HEK293 (cell line): ENCODE results near the gene AHCYL2.

ENCODE experiments used
- CTCF ChIA-PET: fragments of 350-600 bp; formaldehyde crosslinking; extraction: SDS; loops from one replicate; lab custom pipeline; 2021; ENCODE audit warnings: antibody characterized with exemption; lab: Yijun Ruan, JAX
- POLR2A ChIA-PET: fragments of 300-600 bp; formaldehyde crosslinking; extraction: SDS; loops from one replicate; lab custom pipeline; 2020; ENCODE audit warnings: antibody characterized with exemption, inconsistent platforms; lab: Yijun Ruan, JAX
- H3K27ac ChIP-seq: fragments of 200-500 bp; sonication (Bioruptor generic); 2 replicates; pipeline ENCODE4 v1.5.1; 2014; ENCODE audit warnings: low read depth, low read length, control low read depth, inconsistent platforms; ENCODE audit errors: extremely low read depth
- H3K36me3 ChIP-seq, 2 experiments: fragments of 200-500 bp in 1 of 2; sonication (Bioruptor generic) in 1 of 2; 1 replicate in 1 of 2; 2 replicates in 1 of 2; pipeline ENCODE4 v1.5.1; 2014 to 2017; ENCODE audit warnings: inconsistent platforms in 2 of 2, low read length in 2 of 2; ENCODE audit not compliant: control insufficient read depth in 2 of 2, insufficient read depth in 1 of 2
- H3K4me1 ChIP-seq: fragments of 200-500 bp; sonication (Bioruptor generic); 2 replicates; pipeline ENCODE4 v1.5.1; 2014; ENCODE audit warnings: mild to moderate bottlenecking, low read length, inconsistent platforms; ENCODE audit not compliant: control insufficient read depth, insufficient read depth
- H3K4me3 ChIP-seq: 2 replicates; pipeline ENCODE4 v1.5.1; 2011; ENCODE audit warnings: low read depth, mild to moderate bottlenecking, control low read depth, low read length, moderate library complexity
- H3K9me3 ChIP-seq: fragments of 200-500 bp; sonication (Bioruptor generic); 2 replicates; pipeline ENCODE4 v1.5.1; 2014; ENCODE audit warnings: low read depth, low read length, inconsistent platforms; ENCODE audit not compliant: control insufficient read depth, insufficient read depth
- ATF2 ChIP-seq: fragments of 450-650 bp; formaldehyde crosslinking; IDR thresholded peaks from 2 replicates; pipeline ENCODE4 v1.5.1; 2016; ENCODE audit warnings: missing biosample characterization, missing genetic modification characterization, low read depth
- FEZF1 ChIP-seq: fragments of 450-650 bp; formaldehyde crosslinking; IDR thresholded peaks from 2 replicates; pipeline ENCODE4 v1.5.1; 2016; ENCODE audit warnings: missing biosample characterization, missing genetic modification characterization
- KLF16 ChIP-seq: fragments of 450-650 bp; formaldehyde crosslinking; IDR thresholded peaks from 2 replicates; pipeline ENCODE4 v1.5.1; 2017; ENCODE audit warnings: missing biosample characterization, missing genetic modification characterization
- KLF7 ChIP-seq: fragments of 450-650 bp; formaldehyde crosslinking; IDR thresholded peaks from 2 replicates; pipeline ENCODE4 v1.5.1; 2016; ENCODE audit warnings: missing biosample characterization, missing genetic modification characterization, borderline replicate concordance
- MYNN ChIP-seq: fragments of 450-650 bp; formaldehyde crosslinking; IDR thresholded peaks from 2 replicates; pipeline ENCODE4 v1.5.1; 2016; ENCODE audit warnings: missing biosample characterization, missing genetic modification characterization, borderline replicate concordance
- OSR2 ChIP-seq: fragments of 450-650 bp; formaldehyde crosslinking; IDR thresholded peaks from 2 replicates; pipeline ENCODE4 v1.5.1; 2016; ENCODE audit warnings: missing biosample characterization, missing genetic modification characterization
- ZBTB17 ChIP-seq: fragments of 450-650 bp; formaldehyde crosslinking; IDR thresholded peaks from 2 replicates; pipeline ENCODE4 v1.5.1; 2016; ENCODE audit warnings: missing biosample characterization, missing genetic modification characterization
- ZNF146 ChIP-seq: fragments of 450-650 bp; formaldehyde crosslinking; IDR thresholded peaks from 2 replicates; pipeline ENCODE4 v1.5.1; 2016; ENCODE audit warnings: missing biosample characterization, missing genetic modification characterization
- ZNF174 ChIP-seq: fragments of 450-650 bp; formaldehyde crosslinking; IDR thresholded peaks from 2 replicates; pipeline ENCODE4 v1.5.0; 2017; ENCODE audit warnings: missing biosample characterization, mild to moderate bottlenecking, missing genetic modification characterization
- ZNF18 ChIP-seq: fragments of 450-650 bp; formaldehyde crosslinking; IDR thresholded peaks from 2 replicates; pipeline ENCODE4 v1.5.1; 2016; ENCODE audit warnings: missing biosample characterization, missing genetic modification characterization
- ZNF354C ChIP-seq: fragments of 450-650 bp; formaldehyde crosslinking; IDR thresholded peaks from 2 replicates; pipeline ENCODE4 v1.5.1; 2016; ENCODE audit warnings: missing biosample characterization, missing genetic modification characterization, low read depth, borderline replicate concordance
- ZNF426 ChIP-seq: fragments of 450-650 bp; formaldehyde crosslinking; IDR thresholded peaks from 2 replicates; pipeline ENCODE4 v1.5.1; 2017; ENCODE audit warnings: missing biosample characterization, missing genetic modification characterization, mild to moderate bottlenecking, inconsistent platforms, moderate library complexity
- ZNF510 ChIP-seq: fragments of 450-650 bp; formaldehyde crosslinking; IDR thresholded peaks from 2 replicates; pipeline ENCODE4 v1.5.1; 2018; ENCODE audit warnings: mild to moderate bottlenecking, missing genetic modification characterization, missing biosample characterization; ENCODE audit not compliant: insufficient replicate concordance
- ZNF513 ChIP-seq: fragments of 450-650 bp; IDR thresholded peaks from 2 replicates; pipeline ENCODE4 v1.5.1; 2018; ENCODE audit warnings: missing biosample characterization, missing genetic modification characterization
- ZNF529 ChIP-seq: fragments of 450-650 bp; formaldehyde crosslinking; IDR thresholded peaks from 2 replicates; pipeline ENCODE4 v1.5.1; 2017; ENCODE audit warnings: missing genetic modification characterization, missing biosample characterization; ENCODE audit not compliant: insufficient replicate concordance
- ZNF544 ChIP-seq: fragments of 450-650 bp; formaldehyde crosslinking; IDR thresholded peaks from 2 replicates; pipeline ENCODE4 v1.5.0; 2017; ENCODE audit warnings: missing biosample characterization, missing genetic modification characterization
- ZNF548 ChIP-seq: fragments of 450-650 bp; formaldehyde crosslinking; IDR thresholded peaks from 2 replicates; pipeline ENCODE4 v1.5.1; 2016; ENCODE audit warnings: missing biosample characterization, missing genetic modification characterization
- ZNF560 ChIP-seq: fragments of 450-650 bp; formaldehyde crosslinking; IDR thresholded peaks from 2 replicates; pipeline ENCODE4 v1.5.1; 2017; ENCODE audit warnings: missing biosample characterization, missing genetic modification characterization, borderline replicate concordance
- ZNF624 ChIP-seq: fragments of 450-650 bp; formaldehyde crosslinking; IDR thresholded peaks from 2 replicates; pipeline ENCODE4 v1.5.1; 2017; ENCODE audit warnings: missing biosample characterization, missing genetic modification characterization
- ZNF658 ChIP-seq: fragments of 450-650 bp; formaldehyde crosslinking; IDR thresholded peaks from 2 replicates; pipeline ENCODE4; 2016; ENCODE audit warnings: missing biosample characterization, missing genetic modification characterization
- ZNF664 ChIP-seq: fragments of 450-650 bp; formaldehyde crosslinking; IDR thresholded peaks from 2 replicates; pipeline ENCODE4 v1.5.1; 2016; ENCODE audit warnings: missing biosample characterization, missing genetic modification characterization
- ZNF768 ChIP-seq: fragments of 450-650 bp; formaldehyde crosslinking; IDR thresholded peaks from 2 replicates; pipeline ENCODE4 v1.5.1; 2018; ENCODE audit warnings: missing biosample characterization, mild to moderate bottlenecking, missing genetic modification characterization
- ZNF776 ChIP-seq: fragments of 450-650 bp; formaldehyde crosslinking; IDR thresholded peaks from 2 replicates; pipeline ENCODE4 v1.5.0; 2017; ENCODE audit warnings: missing biosample characterization, missing genetic modification characterization, borderline replicate concordance
- ZSCAN30 ChIP-seq: fragments of 450-650 bp; IDR thresholded peaks from 2 replicates; pipeline ENCODE4 v1.5.1; 2018; ENCODE audit warnings: missing biosample characterization, mild to moderate bottlenecking, missing genetic modification characterization, moderate library complexity

Gene AHCYL2

GRCh38 chr7:129435414-129435829 is 210.6 kb downstream of the AHCYL2 start:
- Histone ChIP-seq H3K36me3 (peaks cover 0 to 7% of the 10 kb centered on the region in 2 experiments; a peak in 1 of 3 replicates), H3K4me1 (no peaks in the 10 kb centered on the region), H3K27ac (no peak overlapping the region), H3K9me3 (no peaks in the 10 kb centered on the region), H3K4me3 (peak overlapping the region; percentile 88)
- POLR2A ChIA-PET = no interaction called here
- CTCF ChIA-PET = interaction anchor here (0.7 to 0.9 kb wide), 2 partner anchors 34 to 36 kb away, joined by 3 to 4 read pairs; no protein-coding TSS in a partner anchor
- 0 out of 2 replicates have a peak, but pooled peaks have one; percentile 41 for TF ChIP-seq ZNF768 (tag by site-specific recombination)
- no peak for TF ChIP-seq KLF7 (tag by site-specific recombination)
- TF ChIP-seq ZNF513 (tag by site-specific recombination) = peak; percentile 92
- no peak for TF ChIP-seq ZNF658
- no peak for TF ChIP-seq ATF2 (tag by site-specific recombination)
- TF ChIP-seq ZNF529 (tag by site-specific recombination) = no peak
- TF ChIP-seq ZSCAN30 (tag by site-specific recombination) = no peak
- 0 out of 2 replicates have a peak, but pooled peaks have one; percentile 24 for TF ChIP-seq OSR2 (tag by site-specific recombination)
- TF ChIP-seq ZNF174 (tag by site-specific recombination) = no peak
- no peak for TF ChIP-seq MYNN (tag by site-specific recombination)
- no peak for TF ChIP-seq ZNF426

- TF ChIP-seq ZBTB17 (tag by site-specific recombination) (peak; percentile 97), FEZF1 (tag by site-specific recombination) (peak; percentile 83), KLF16 (no peak)
- ChIA-PET POLR2A (interaction anchor here (0.6 kb wide), 1 partner anchor 16 kb away, joined by 3 read pairs; no protein-coding TSS in a partner anchor), CTCF (interaction anchor here (0.6 to 0.9 kb wide), 2 partner anchors 35 to 38 kb away, joined by 3 read pairs; no protein-coding TSS in a partner anchor)
- Histone ChIP-seq H3K9me3 (no peaks in the 10 kb centered on the region), H3K36me3 (peaks cover 0 to 7% of the 10 kb centered on the region in 2 experiments; a peak in 1 of 3 replicates), H3K4me3 (no peak overlapping the region), H3K4me1 (no peaks in the 10 kb centered on the region), H3K27ac (no peak overlapping the region)
Observed at GRCh38 chr7:129436335-129436923, 211.6 kb downstream of the AHCYL2 start.

- POLR2A ChIA-PET = no interaction called here
- Histone ChIP-seq H3K9me3 (no peaks in the 10 kb centered on the region), H3K27ac (no peak overlapping the region), H3K4me1 (no peaks in the 10 kb centered on the region), H3K4me3 (no peak overlapping the region), H3K36me3 (peaks cover 0 to 7% of the 10 kb centered on the region in 2 experiments; a peak in 1 of 3 replicates)
- CTCF ChIA-PET = no interaction called here
- TF ChIP-seq ZNF544 (no peak), ZNF624 (tag by site-specific recombination) (no peak), ZNF776 (tag by site-specific recombination) (no peak), ZNF560 (tag by site-specific recombination) (no peak), ZNF768 (tag by site-specific recombination) (no peak), ZNF548 (tag by site-specific recombination) (no peak), ZNF510 (tag by site-specific recombination) (no peak), ZNF354C (tag by site-specific recombination) (no peak), ZNF146 (tag by site-specific recombination) (no peak), ZNF18 (tag by site-specific recombination) (no peak), ZNF664 (tag by site-specific recombination) (no peak), KLF16 (no peak)
Observed at GRCh38 chr7:129437190-129437589, 212.4 kb downstream of the AHCYL2 start.
